GM23338 (cell line): ENCODE results near the gene PPFIBP1. TPM values are rescaled to one million over a fixed set of nuclear protein-coding genes. Genes with fewer than 3 reads are reported as not detected.

Source experiments
- ATAC-seq: fragments of 200-7000 bp; cut with Tn5 transposase; 3 replicates; pipeline ENCODE4 v1.9.1; 2020
- DNase-seq: peaks from one replicate; pipeline ENCODE4 v3.0.0-alpha.2; 2015; ENCODE audit warnings: low spot score
- H2AFZ ChIP-seq: fragments of 200-600 bp; sonication (generic); 2 replicates; pipeline ENCODE4 v1.8.0; 2016; ENCODE audit warnings: antibody characterized with exemption, mild to moderate bottlenecking, moderate library complexity
- H3F3A ChIP-seq: fragments of 200-600 bp; sonication (generic); replicated peaks from 2 replicates; pipeline ENCODE4 v1.8.0; 2017; ENCODE audit warnings: antibody characterized with exemption, mixed run types, low read depth
- H3K27ac ChIP-seq: fragments of 200-600 bp; sonication (generic); 2 replicates; pipeline ENCODE4 v1.6.1; 2016; ENCODE audit warnings: low read depth
- H3K27me3 ChIP-seq: fragments of 200-600 bp; sonication (generic); 2 replicates; pipeline ENCODE4 v1.8.0; 2016; ENCODE audit warnings: mild to moderate bottlenecking, mixed run types, moderate library complexity; ENCODE audit not compliant: insufficient read depth
- H3K36me3 ChIP-seq: fragments of 200-600 bp; sonication (generic); 2 replicates; pipeline ENCODE4 v1.8.0; 2016; ENCODE audit warnings: mild to moderate bottlenecking; ENCODE audit not compliant: insufficient read depth
- H3K4me1 ChIP-seq: fragments of 200-600 bp; sonication (generic); 2 replicates; pipeline ENCODE4 v1.8.0; 2016; ENCODE audit warnings: mild to moderate bottlenecking, moderate library complexity; ENCODE audit not compliant: insufficient read depth
- H3K4me2 ChIP-seq: fragments of 200-600 bp; sonication (generic); 2 replicates; pipeline ENCODE4 v1.7.1; 2017; ENCODE audit warnings: mixed run types
- H3K4me3 ChIP-seq: fragments of 200-600 bp; sonication (generic); 2 replicates; pipeline ENCODE4 v1.6.1; 2016; ENCODE audit warnings: mixed run types
- H3K79me2 ChIP-seq: fragments of 200-600 bp; sonication (generic); replicated peaks from 2 replicates; pipeline ENCODE4 v1.8.0; 2017; ENCODE audit warnings: mild to moderate bottlenecking; ENCODE audit not compliant: insufficient read depth
- H3K9me2 ChIP-seq: fragments of 200-600 bp; sonication (generic); 2 replicates; pipeline ENCODE4 v1.8.0; 2017; ENCODE audit not compliant: insufficient read depth
- H4K20me1 ChIP-seq: fragments of 200-600 bp; sonication (generic); replicated peaks from 2 replicates; pipeline ENCODE4 v1.8.0; 2017; ENCODE audit warnings: mild to moderate bottlenecking; ENCODE audit not compliant: insufficient read depth
- H3K27ac Mint-ChIP-seq: 2 replicates; pipeline ENCODE4 v1.8.0; 2020; ENCODE audit warnings: inconsistent platforms, mild to moderate bottlenecking, moderate library complexity, mixed read lengths
- H3K27me3 Mint-ChIP-seq: 3 replicates; pipeline ENCODE4 v1.8.0; 2022; ENCODE audit warnings: low read depth, mild to moderate bottlenecking, moderate library complexity, mixed read lengths, inconsistent platforms; ENCODE audit not compliant: insufficient read depth, poor library complexity
- H3K36me3 Mint-ChIP-seq: 3 replicates; pipeline ENCODE4 v1.8.0; 2021; ENCODE audit warnings: low read depth, mild to moderate bottlenecking, inconsistent platforms, moderate library complexity, mixed read lengths
- H3K4me1 Mint-ChIP-seq: 3 replicates; pipeline ENCODE4 v1.8.0; 2020; ENCODE audit warnings: mild to moderate bottlenecking, inconsistent platforms, mixed read lengths
- H3K4me3 Mint-ChIP-seq: 3 replicates; pipeline ENCODE4 v1.8.0; 2021; ENCODE audit warnings: moderate library complexity, mild to moderate bottlenecking, inconsistent platforms, mixed read lengths
- H3K9me3 Mint-ChIP-seq: 3 replicates; pipeline ENCODE4 v1.8.0; 2020; ENCODE audit warnings: moderate library complexity, mild to moderate bottlenecking, inconsistent platforms, mixed read lengths
- CREB1 ChIP-seq: fragments of 250-450 bp; sonication (Bioruptor Pico); IDR thresholded peaks from 2 replicates; pipeline ENCODE4 v1.5.0; 2020; ENCODE audit warnings: low read depth, mild to moderate bottlenecking, moderate library complexity
- CTCF ChIP-seq, 2 experiments: fragments of 200-600 bp in 1 of 2; sonication (generic) in 1 of 2; conservative IDR thresholded peaks; 2 replicates each; pipeline versions ENCODE4 v1.5.1 to v1.6.1; 2016 to 2017; ENCODE audit warnings: antibody characterized with exemption in 2 of 2, low read depth in 2 of 2, mild to moderate bottlenecking in 2 of 2, moderate library complexity in 1 of 2
- EZH2 ChIP-seq: fragments of 200-600 bp; sonication (generic); IDR thresholded peaks from one replicate; pipeline ENCODE4 v1.8.0; 2017; ENCODE audit warnings: antibody characterized with exemption, mild to moderate bottlenecking, low read depth; ENCODE audit not compliant: unreplicated experiment
- JUNB ChIP-seq: IDR thresholded peaks from one replicate; pipeline ENCODE4 v1.6.1; 2016; ENCODE audit warnings: antibody characterized with exemption; ENCODE audit not compliant: unreplicated experiment
- NANOG ChIP-seq: IDR thresholded peaks from 2 replicates; pipeline ENCODE4 v1.6.1; 2016; ENCODE audit warnings: antibody characterized with exemption, borderline replicate concordance
- REST ChIP-seq: IDR thresholded peaks from one replicate; pipeline ENCODE4 v1.6.1; 2018; ENCODE audit warnings: antibody characterized with exemption; ENCODE audit not compliant: unreplicated experiment
- STAT1 ChIP-seq: IDR thresholded peaks from one replicate; pipeline ENCODE4 v1.6.1; 2016; ENCODE audit warnings: antibody characterized with exemption; ENCODE audit not compliant: unreplicated experiment
- ZNF114 ChIP-seq: fragments of 250-450 bp; sonication (Bioruptor Pico); IDR thresholded peaks from 2 replicates; pipeline ENCODE4 v1.5.0; 2020; ENCODE audit warnings: mild to moderate bottlenecking, moderate library complexity
- ZNF462 ChIP-seq: fragments of 250-450 bp; sonication (Bioruptor Pico); IDR thresholded peaks from 2 replicates; pipeline ENCODE4 v1.5.0; 2020; ENCODE audit warnings: mild to moderate bottlenecking, moderate library complexity
- polyA plus RNA-seq: library from polyadenylated mRNA; unstranded; fragments of >200 nt; fragmentation: Nextera tagmentation; extraction: Ambion mirVana; gene quantifications from 2 replicates; pipeline ENCODE4 v1.2.1, GENCODE V29; 2016
- total RNA-seq: library from RNA; depleted of rRNA; stranded (reverse); fragments of >200 nt; shearing (Covaris generic); gene quantifications from 2 replicates; pipeline ENCODE4 v1.2.3, GENCODE V29; 2014

Gene PPFIBP1
- total and polyA plus RNA-seq, 2 experiments from 2014 or later = 33.2 to 41.9 TPM

DNA sequence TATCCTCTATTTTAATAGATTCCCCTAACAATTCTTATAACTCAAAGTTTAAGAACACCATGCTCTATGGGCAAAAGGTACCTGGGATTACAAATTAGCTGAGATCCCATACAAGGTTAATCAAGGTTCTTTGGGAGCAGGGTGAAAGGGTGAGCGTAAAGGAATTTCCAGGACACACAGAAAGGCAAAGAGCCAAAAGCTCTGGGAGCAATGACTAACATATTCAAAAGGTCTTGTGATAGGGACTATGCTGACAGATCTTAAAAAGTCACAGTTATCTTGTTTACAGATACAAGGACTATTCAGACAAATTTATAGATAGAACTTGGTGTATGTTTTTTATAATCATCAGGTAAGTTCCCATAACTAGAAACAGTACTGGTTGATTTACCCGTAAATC, 19.5 kb upstream of the PPFIBP1 start:
- Mint-ChIP-seq H3K4me1 (peaks cover 4% of the 10 kb centered on the region; the same call in 1 of the 3 replicates), H3K9me3 (no peaks in the 10 kb centered on the region), H3K4me3 (no peak overlapping the region), H3K27ac (no peak overlapping the region), H3K27me3 (peaks cover 4% of the 10 kb centered on the region), H3K36me3 (no peaks in the 10 kb centered on the region)
- DNase-seq = no peak
- no peak overlapping the region for H3K4me3 ChIP-seq
- no peak for ATAC-seq
- no peaks in the 10 kb centered on the region for H3K4me1 ChIP-seq
- no peaks in the 10 kb centered on the region for H3F3A ChIP-seq
- no peaks in the 10 kb centered on the region for H3K36me3 ChIP-seq
- no peak overlapping the region for H3K4me2 ChIP-seq
- H4K20me1 ChIP-seq = no peaks in the 10 kb centered on the region
- 0 out of 2 replicates have a peak, but pooled peaks cover 6% of the 10 kb centered on the region for H3K9me2 ChIP-seq
- no peaks in the 10 kb centered on the region for H3K27me3 ChIP-seq
- no peak overlapping the region for H2AFZ ChIP-seq
- no peak overlapping the region for H3K27ac ChIP-seq
- no peaks in the 10 kb centered on the region for H3K79me2 ChIP-seq
- TF ChIP-seq CTCF (conservative IDR thresholded peaks at IDR 0.05; ENCODE audit: low read depth in 2 of 2) (no peak), ZNF114 (CRISPR knock-in tag) (no peak), JUNB (no peak), CREB1 (CRISPR knock-in tag) (no peak), EZH2 (no peak), NANOG (no peak), REST (no peak), STAT1 (no peak)

DNA sequence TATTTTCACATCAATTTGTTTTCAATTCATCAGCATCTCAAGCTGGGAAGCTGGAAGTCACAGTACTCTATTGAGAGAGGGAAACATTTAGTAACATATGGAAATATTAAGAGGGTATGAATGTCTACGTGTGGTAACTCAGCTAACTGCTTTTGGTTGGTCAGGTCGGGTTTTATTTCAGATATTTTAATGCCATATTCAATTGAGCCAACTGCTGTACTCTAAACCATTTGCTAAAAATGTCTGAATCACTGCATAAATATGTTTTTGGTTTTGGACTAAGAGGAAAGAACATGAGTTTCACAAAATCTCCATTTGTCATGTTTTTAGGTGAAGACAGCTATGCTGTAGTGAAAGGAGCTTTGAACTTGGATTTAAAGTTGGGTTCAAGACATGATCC, 18.9 kb upstream of the PPFIBP1 start:
- H3K36me3 Mint-ChIP-seq = no peaks in the 10 kb centered on the region
- H3K36me3 ChIP-seq = no peaks in the 10 kb centered on the region
- H3K27ac Mint-ChIP-seq = no peak overlapping the region
- no peak overlapping the region for H3K27ac ChIP-seq
- no peaks in the 10 kb centered on the region for H4K20me1 ChIP-seq
- H3K4me1 Mint-ChIP-seq = peaks cover 4% of the 10 kb centered on the region; the same call in 1 of the 3 replicates
- H3K79me2 ChIP-seq = no peaks in the 10 kb centered on the region
- peaks cover 5% of the 10 kb centered on the region for H3K27me3 Mint-ChIP-seq
- no peak overlapping the region for H3K4me2 ChIP-seq
- no peak overlapping the region for H3K4me3 ChIP-seq
- no peaks in the 10 kb centered on the region for H3K4me1 ChIP-seq
- H3K9me2 ChIP-seq = 0 out of 2 replicates have a peak, but pooled peaks cover 6% of the 10 kb centered on the region
- no peaks in the 10 kb centered on the region for H3K9me3 Mint-ChIP-seq
- H3K27me3 ChIP-seq = no peaks in the 10 kb centered on the region
- DNase-seq (no peak), ATAC-seq (no peak)
- H3F3A ChIP-seq = no peaks in the 10 kb centered on the region
- H2AFZ ChIP-seq = 0 out of 2 replicates have a peak overlapping the region, but pooled peaks have one; percentile 30
- H3K4me3 Mint-ChIP-seq = no peak overlapping the region
- TF ChIP-seq ZNF462 (CRISPR knock-in tag) (no peak), NANOG (no peak)
